K562 (cell line): ENCODE measurements around the gene DOCK6. TPM values are rescaled to one million over a fixed set of nuclear protein-coding genes. Genes with fewer than 3 reads are reported as not detected.

Experiments
- CHAMP1 ChIP-seq: fragments of 450-650 bp; IDR thresholded peaks from 2 replicates; pipeline ENCODE4 v1.6.1; 2016; ENCODE audit warnings: mild to moderate bottlenecking
- FOXJ3 ChIP-seq: sonication (generic); formaldehyde crosslinking; IDR thresholded peaks from 2 replicates; pipeline ENCODE4 v1.4.0; 2020; ENCODE audit warnings: mild to moderate bottlenecking, missing genetic modification reagents
- FOXP1 ChIP-seq: sonication (generic); formaldehyde crosslinking; IDR thresholded peaks from 2 replicates; pipeline ENCODE4 v1.8.0; 2022; ENCODE audit warnings: mild to moderate bottlenecking, missing genetic modification reagents
- HCFC1 ChIP-seq: IDR thresholded peaks from 2 replicates; pipeline ENCODE4 v1.6.1; 2012; ENCODE audit warnings: low read depth, low read length, improper control_type of control experiment
- HOMEZ ChIP-seq: fragments of 250-450 bp; sonication (Bioruptor Pico); IDR thresholded peaks from 2 replicates; pipeline ENCODE4 v1.4.0; 2020; ENCODE audit warnings: mild to moderate bottlenecking, moderate library complexity
- KDM5B ChIP-seq: fragments of 200-600 bp; sonication (generic); IDR thresholded peaks from 2 replicates; pipeline ENCODE4 v1.6.1; 2012; ENCODE audit warnings: low read depth, mild to moderate bottlenecking, moderate library complexity, low read length, control low read depth, inconsistent platforms; ENCODE audit not compliant: insufficient replicate concordance
- KLF1 ChIP-seq: fragments of 450-650 bp; IDR thresholded peaks from 2 replicates; pipeline ENCODE4 v1.6.1; 2016; ENCODE audit warnings: missing genetic modification characterization, missing compliant biosample characterization
- KLF10 ChIP-seq: fragments of 250-450 bp; sonication (Bioruptor Pico); IDR thresholded peaks from 2 replicates; pipeline ENCODE4 v1.6.1; 2021; ENCODE audit warnings: matching md5 sums
- MNT ChIP-seq, 2 experiments: fragments of 450-650 bp; conservative IDR thresholded peaks; 2 replicates each; pipeline ENCODE4 v1.6.1; 2017; ENCODE audit warnings: mild to moderate bottlenecking in 2 of 2, moderate library complexity in 2 of 2
- NR2C2 ChIP-seq, 2 experiments: fragments of 200-800 bp in 1 of 2; sonication (Bioruptor generic) in 1 of 2; sonication (generic) in 1 of 2; formaldehyde crosslinking in 1 of 2; IDR thresholded peaks; 2 replicates each; pipeline versions ENCODE4 v1.6.1 to v1.8.0; 2016 to 2022; ENCODE audit warnings: mild to moderate bottlenecking in 1 of 2, missing compliant biosample characterization in 1 of 2, missing genetic modification characterization in 1 of 2, missing genetic modification reagents in 1 of 2
- NR2F6 ChIP-seq: fragments of 450-650 bp; formaldehyde crosslinking; IDR thresholded peaks from 2 replicates; pipeline ENCODE4 v1.4.0; 2020; ENCODE audit warnings: mild to moderate bottlenecking
- RAD21 ChIP-seq, 2 experiments: fragments of 250-450 bp in 1 of 2; fragments of 450-650 bp in 1 of 2; sonication (Bioruptor Pico) in 1 of 2; formaldehyde crosslinking in 1 of 2; IDR thresholded peaks in 1 of 2; conservative IDR thresholded peaks in 1 of 2; 2 replicates each; pipeline versions ENCODE4 v1.4.0 to v1.8.0; 2020 to 2022; ENCODE audit warnings: mild to moderate bottlenecking in 2 of 2, moderate library complexity in 1 of 2
- SIX5 ChIP-seq, 2 experiments: IDR thresholded peaks; 2 replicates each; pipeline ENCODE4 v1.6.1; 2011; ENCODE audit warnings: low read length in 2 of 2, borderline replicate concordance in 1 of 2, low read depth in 1 of 2, mild to moderate bottlenecking in 1 of 2, moderate library complexity in 1 of 2; ENCODE audit not compliant: insufficient read depth in 1 of 2
- TFAM ChIP-seq: fragments of 250-450 bp; sonication (Bioruptor Pico); conservative IDR thresholded peaks from 2 replicates; pipeline ENCODE4 v1.5.0; 2021; ENCODE audit warnings: mild to moderate bottlenecking, moderate library complexity
- ZNF184 ChIP-seq: sonication (generic); formaldehyde crosslinking; IDR thresholded peaks from 2 replicates; pipeline ENCODE4 v1.5.0; 2020; ENCODE audit warnings: missing genetic modification reagents
- ZNF79 ChIP-seq: fragments of 250-450 bp; sonication (Bioruptor Pico); IDR thresholded peaks from 2 replicates; pipeline ENCODE4 v1.4.0; 2020; ENCODE audit warnings: low read depth, mild to moderate bottlenecking, moderate library complexity
- polyA plus RNA-seq, 8 experiments: library from polyadenylated mRNA; depleted of rRNA in 4 of 8; stranded (reverse) in 5 of 8; unstranded in 3 of 8; fragments of >200 nt; fragmentation: Nextera tagmentation in 2 of 8; fragmentation: Illumina TruSeq in 1 of 8; extraction: Ambion mirVana in 2 of 8; extraction: Trizol in 1 of 8; gene quantifications; 2 replicates each; pipeline versions ENCODE4 v1.2.1 to v1.2.3, GENCODE V29; 2011 to 2014; ENCODE audit warnings: inconsistent platforms in 1 of 8, missing spikeins in 1 of 8
- total RNA-seq, 7 experiments: library from RNA; depleted of rRNA in 6 of 7; stranded (reverse); fragments of >200 nt in 6 of 7; fragmentation: Illumina TruSeq in 2 of 7; extraction: Trizol in 2 of 7; gene quantifications; 2 replicates each; pipeline versions ENCODE4 v1.2.1 to v1.2.3, GENCODE V29; 2011 to 2021; ENCODE audit warnings: low replicate concordance in 1 of 7
- TF ChIP-seq, protein P1 (sequence below): IDR thresholded peaks from 2 replicates; pipeline ENCODE4 v1.6.1; 2011; ENCODE audit warnings: borderline replicate concordance, low read depth, mild to moderate bottlenecking, moderate library complexity, low read length; ENCODE audit not compliant: insufficient read depth, poor library complexity, severe bottlenecking

Gene DOCK6
- total and polyA plus RNA-seq, 9 of the 15 experiments (the other 6 are each of a cell fraction or from before 2014, with no cell fraction given): 0.35 to 19.3 (median 3.8) TPM

GRCh38 chr19:11293433-11294389 is 31.4 kb upstream of the DOCK6 start (continued):
- TF ChIP-seq, protein P1, sequence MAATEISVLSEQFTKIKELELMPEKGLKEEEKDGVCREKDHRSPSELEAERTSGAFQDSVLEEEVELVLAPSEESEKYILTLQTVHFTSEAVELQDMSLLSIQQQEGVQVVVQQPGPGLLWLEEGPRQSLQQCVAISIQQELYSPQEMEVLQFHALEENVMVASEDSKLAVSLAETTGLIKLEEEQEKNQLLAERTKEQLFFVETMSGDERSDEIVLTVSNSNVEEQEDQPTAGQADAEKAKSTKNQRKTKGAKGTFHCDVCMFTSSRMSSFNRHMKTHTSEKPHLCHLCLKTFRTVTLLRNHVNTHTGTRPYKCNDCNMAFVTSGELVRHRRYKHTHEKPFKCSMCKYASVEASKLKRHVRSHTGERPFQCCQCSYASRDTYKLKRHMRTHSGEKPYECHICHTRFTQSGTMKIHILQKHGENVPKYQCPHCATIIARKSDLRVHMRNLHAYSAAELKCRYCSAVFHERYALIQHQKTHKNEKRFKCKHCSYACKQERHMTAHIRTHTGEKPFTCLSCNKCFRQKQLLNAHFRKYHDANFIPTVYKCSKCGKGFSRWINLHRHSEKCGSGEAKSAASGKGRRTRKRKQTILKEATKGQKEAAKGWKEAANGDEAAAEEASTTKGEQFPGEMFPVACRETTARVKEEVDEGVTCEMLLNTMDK: no peak
- TF ChIP-seq FOXP1 (CRISPR knock-in tag): no peak
- TF ChIP-seq HCFC1: no peak; the same call in 1 of the 2 replicates
- TF ChIP-seq CHAMP1: no peak
- no peak for TF ChIP-seq ZNF79 (CRISPR knock-in tag)
- TF ChIP-seq ZNF184: no peak
- TF ChIP-seq HOMEZ (CRISPR knock-in tag): no peak
- no peak for TF ChIP-seq KLF1 (tag)
- no peak for TF ChIP-seq TFAM (CRISPR knock-in tag)
- TF ChIP-seq KLF10 (CRISPR knock-in tag): no peak
- peak; percentile 97 to 98 for TF ChIP-seq RAD21 (CRISPR knock-in tag; conservative IDR thresholded peaks at IDR 0.05 in 1 of 2, IDR thresholded peaks at IDR 0.05 in 1 of 2)
- TF ChIP-seq KDM5B: no peak
- TF ChIP-seq NR2C2 (CRISPR knock-in tag; IDR thresholded peaks at IDR 0.05): no peak
- no peak; the same call in 1 of the 2 replicates for TF ChIP-seq NR2C2 (tag; IDR thresholded peaks at IDR 0.05)
- TF ChIP-seq SIX5 (IDR thresholded peaks at IDR 0.05; ENCODE audit: borderline replicate concordance in 1 of 2, insufficient read depth in 1 of 2, low read depth in 1 of 2, low read length in 2 of 2): no peak
- TF ChIP-seq MNT (conservative IDR thresholded peaks at IDR 0.05): no peak; a peak in 1 of 4 replicates
- TF ChIP-seq NR2F6: no peak
- no peak for TF ChIP-seq FOXJ3 (CRISPR knock-in tag)
